Measurements from ENCODE around the gene LAMA2. TPM values are rescaled to one million over a fixed set of nuclear protein-coding genes. Genes with fewer than 3 reads are reported as not detected.

LAMA2 gene
- total RNA-seq, 1 donor from 2014 or later: 0.58 TPM

GRCh38 chr6:129344379-129344778 lies 461.4 kb downstream of the LAMA2 start:
- DNase-seq (ENCODE audit: extremely low read depth, low read depth, low spot score): no peak

- no peak for DNase-seq (ENCODE audit: extremely low read depth, low read depth, low spot score)
Observed at GRCh38 chr6:129345890-129346289, 463.0 kb downstream of the LAMA2 start.

GRCh38 chr6:129346964-129347363 lies 464.0 kb downstream of the LAMA2 start:
- DNase-seq (ENCODE audit: extremely low read depth, low read depth, low spot score): no peak

- DNase-seq (ENCODE audit: extremely low read depth, low read depth, low spot score): no peak
Observed at GRCh38 chr6:129350278-129350677, 467.3 kb downstream of the LAMA2 start.

- DNase-seq (ENCODE audit: extremely low read depth, low read depth, low spot score): no peak
Observed at GRCh38 chr6:129351807-129352206, 468.9 kb downstream of the LAMA2 start.

GRCh38 chr6:129353067-129353466 lies 470.1 kb downstream of the LAMA2 start:
- DNase-seq (ENCODE audit: extremely low read depth, low read depth, low spot score): no peak

- no peak for DNase-seq (ENCODE audit: extremely low read depth, low read depth, low spot score)
Observed at GRCh38 chr6:129356129-129356528, 473.2 kb downstream of the LAMA2 start.

- DNase-seq (ENCODE audit: extremely low read depth, low read depth, low spot score): no peak
Observed at GRCh38 chr6:129359811-129360681, 477.1 kb downstream of the LAMA2 start.

- no peak for DNase-seq (ENCODE audit: extremely low read depth, low read depth, low spot score)
Observed at GRCh38 chr6:129360682-129360955, 477.7 kb downstream of the LAMA2 start.

GRCh38 chr6:129364037-129364436 lies 481.1 kb downstream of the LAMA2 start:
- no peak for DNase-seq (ENCODE audit: extremely low read depth, low read depth, low spot score)

- DNase-seq (ENCODE audit: extremely low read depth, low read depth, low spot score): no peak
Observed at GRCh38 chr6:129364767-129365166, 481.8 kb downstream of the LAMA2 start.

- no peak for DNase-seq (ENCODE audit: extremely low read depth, low read depth, low spot score)
Observed at GRCh38 chr6:129368076-129368475, 485.1 kb downstream of the LAMA2 start.

- DNase-seq (ENCODE audit: extremely low read depth, low read depth, low spot score): no peak
Observed at GRCh38 chr6:129368970-129369369, 486.0 kb downstream of the LAMA2 start.

GRCh38 chr6:129369737-129370136 lies 486.8 kb downstream of the LAMA2 start:
- DNase-seq (ENCODE audit: extremely low read depth, low read depth, low spot score): no peak

- DNase-seq (ENCODE audit: extremely low read depth, low read depth, low spot score): no peak
Observed at GRCh38 chr6:129370268-129370916, 487.5 kb downstream of the LAMA2 start.

GRCh38 chr6:129381885-129382284 lies 498.9 kb downstream of the LAMA2 start:
- no peak for DNase-seq (ENCODE audit: extremely low read depth, low read depth, low spot score)

GRCh38 chr6:129382916-129383315 lies 500.0 kb downstream of the LAMA2 start:
- DNase-seq (ENCODE audit: extremely low read depth, low read depth, low spot score): no peak

- no peak for DNase-seq (ENCODE audit: extremely low read depth, low read depth, low spot score)
Observed at GRCh38 chr6:129385117-129385516, 502.2 kb downstream of the LAMA2 start.

GRCh38 chr6:129390900-129391299 lies 508.0 kb downstream of the LAMA2 start:
- DNase-seq (ENCODE audit: extremely low read depth, low read depth, low spot score): no peak

GRCh38 chr6:129393654-129394053 lies 510.7 kb downstream of the LAMA2 start:
- DNase-seq (ENCODE audit: extremely low read depth, low read depth, low spot score): no peak

GRCh38 chr6:129398764-129399163 lies 515.8 kb downstream of the LAMA2 start:
- no peak for DNase-seq (ENCODE audit: extremely low read depth, low read depth, low spot score)

- no peak for DNase-seq (ENCODE audit: extremely low read depth, low read depth, low spot score)
Observed at GRCh38 chr6:129402244-129402643, 519.3 kb downstream of the LAMA2 start.
